ENCODE data around the gene LRP8.

DNA sequence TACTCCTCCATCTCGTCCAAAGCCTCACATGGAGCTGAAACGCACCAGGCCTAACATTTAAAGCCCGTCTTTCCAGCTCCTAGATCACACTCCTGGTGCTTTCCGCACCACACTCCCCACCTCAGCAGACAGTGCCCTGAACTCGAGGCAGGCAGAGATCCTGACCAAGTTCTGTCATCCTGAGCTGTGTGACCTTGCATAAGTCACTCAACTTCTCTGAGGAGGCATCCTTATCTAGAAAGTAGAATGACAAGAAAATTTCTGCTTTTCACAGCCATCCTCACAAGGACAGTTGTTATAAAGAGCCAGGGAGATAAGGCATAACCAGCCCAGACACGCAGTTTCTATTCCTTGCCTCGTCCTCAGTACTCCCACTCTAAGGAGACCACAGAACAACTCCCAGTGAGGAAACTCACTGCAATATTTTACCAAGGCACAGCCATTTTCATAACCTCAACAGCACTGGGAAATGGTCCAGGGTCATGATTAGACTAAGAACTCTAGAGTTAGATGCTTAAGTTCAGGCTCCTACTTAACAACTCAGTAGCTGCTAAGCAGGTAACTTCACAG, 3.1 kb downstream of the LRP8 start:
- TF ChIP-seq, protein P1, sequence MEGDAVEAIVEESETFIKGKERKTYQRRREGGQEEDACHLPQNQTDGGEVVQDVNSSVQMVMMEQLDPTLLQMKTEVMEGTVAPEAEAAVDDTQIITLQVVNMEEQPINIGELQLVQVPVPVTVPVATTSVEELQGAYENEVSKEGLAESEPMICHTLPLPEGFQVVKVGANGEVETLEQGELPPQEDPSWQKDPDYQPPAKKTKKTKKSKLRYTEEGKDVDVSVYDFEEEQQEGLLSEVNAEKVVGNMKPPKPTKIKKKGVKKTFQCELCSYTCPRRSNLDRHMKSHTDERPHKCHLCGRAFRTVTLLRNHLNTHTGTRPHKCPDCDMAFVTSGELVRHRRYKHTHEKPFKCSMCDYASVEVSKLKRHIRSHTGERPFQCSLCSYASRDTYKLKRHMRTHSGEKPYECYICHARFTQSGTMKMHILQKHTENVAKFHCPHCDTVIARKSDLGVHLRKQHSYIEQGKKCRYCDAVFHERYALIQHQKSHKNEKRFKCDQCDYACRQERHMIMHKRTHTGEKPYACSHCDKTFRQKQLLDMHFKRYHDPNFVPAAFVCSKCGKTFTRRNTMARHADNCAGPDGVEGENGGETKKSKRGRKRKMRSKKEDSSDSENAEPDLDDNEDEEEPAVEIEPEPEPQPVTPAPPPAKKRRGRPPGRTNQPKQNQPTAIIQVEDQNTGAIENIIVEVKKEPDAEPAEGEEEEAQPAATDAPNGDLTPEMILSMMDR (IDR thresholded peaks at IDR 0.05): no peak
- no peak for TF ChIP-seq POLR2A (IDR thresholded peaks at IDR 0.05)
